K562 (cell line): ENCODE measurements around the gene TAF1A. TPM values are rescaled to one million over a fixed set of nuclear protein-coding genes. Genes with fewer than 3 reads are reported as not detected.

Source experiments
- MGA ChIP-seq: fragments of 450-650 bp; IDR thresholded peaks from 2 replicates; pipeline ENCODE4 v1.6.1; 2016; ENCODE audit warnings: mild to moderate bottlenecking, moderate library complexity
- PKNOX1 ChIP-seq: fragments of 450-650 bp; IDR thresholded peaks from 2 replicates; pipeline ENCODE4 v1.6.1; 2016
- polyA plus RNA-seq, 8 experiments: library from polyadenylated mRNA; depleted of rRNA in 4 of 8; stranded (reverse) in 5 of 8; unstranded in 3 of 8; fragments of >200 nt; fragmentation: Nextera tagmentation in 2 of 8; fragmentation: Illumina TruSeq in 1 of 8; extraction: Ambion mirVana in 2 of 8; extraction: Trizol in 1 of 8; gene quantifications; 2 replicates each; pipeline versions ENCODE4 v1.2.1 to v1.2.3, GENCODE V29; 2011 to 2014; ENCODE audit warnings: inconsistent platforms in 1 of 8, missing spikeins in 1 of 8
- total RNA-seq, 7 experiments: library from RNA; depleted of rRNA in 6 of 7; stranded (reverse); fragments of >200 nt in 6 of 7; fragmentation: Illumina TruSeq in 2 of 7; extraction: Trizol in 2 of 7; gene quantifications; 2 replicates each; pipeline versions ENCODE4 v1.2.1 to v1.2.3, GENCODE V29; 2011 to 2021; ENCODE audit warnings: low replicate concordance in 1 of 7

TAF1A gene
- total and polyA plus RNA-seq, 9 of the 15 experiments (the other 6 are each of a cell fraction or from before 2014, with no cell fraction given), result 17.8 to 36.8 (median 25.3) TPM

GRCh38 chr1:222617367-222617951 is 27.7 kb upstream of the TAF1A start (continued):
- peak; percentile 71 for TF ChIP-seq MGA
- TF ChIP-seq PKNOX1, result peak; percentile 94
